WI38 (cell line): ENCODE results near the gene TTC23L.

Source experiments
- H3K4me3 ChIP-seq: 2 replicates; pipeline ENCODE4 v1.5.1; 2011; ENCODE audit warnings: low read depth, mild to moderate bottlenecking, control low read depth, low read length
- CTCF ChIP-seq: IDR thresholded peaks from 2 replicates; pipeline ENCODE4 v1.5.1; 2012; ENCODE audit warnings: low read depth, mild to moderate bottlenecking, control low read depth, low read length

Gene TTC23L

GRCh38 chr5:34900652-34901051 lies 61.7 kb downstream of the TTC23L start:
- TF ChIP-seq CTCF: no peak
- H3K4me3 ChIP-seq: no peak overlapping the region

- no peak for TF ChIP-seq CTCF
These were observed 64.3 kb downstream of the TTC23L start for GRCh38 chr5:34903260-34903659.

GRCh38 chr5:34905564-34905963 lies 66.6 kb downstream of the TTC23L start:
- peak; percentile 37 for TF ChIP-seq CTCF
- H3K4me3 ChIP-seq: no peak overlapping the region

More at GRCh38 chr5:34903260-34903659, 64.3 kb downstream of the TTC23L start:
- no peak overlapping the region for H3K4me3 ChIP-seq

- TF ChIP-seq CTCF: no peak
These were observed 74.1 kb downstream of the TTC23L start for GRCh38 chr5:34913072-34913471.

GRCh38 chr5:34914671-34915138 lies 75.7 kb downstream of the TTC23L start:
- H3K4me3 ChIP-seq: peak overlapping the region; percentile 98
- TF ChIP-seq CTCF: no peak

More at GRCh38 chr5:34913072-34913471, 74.1 kb downstream of the TTC23L start:
- H3K4me3 ChIP-seq: no peak overlapping the region; the same call in 1 of the 2 replicates

GRCh38 chr5:34915139-34915855 lies 76.3 kb downstream of the TTC23L start, which contains the start of the genes BRIX1 and RAD1:
BRIX1 (plus strand) TSS chr5:34915711; CDS start chr5:34915739, 28 bp downstream.
RAD1 (minus strand) TSS chr5:34915504; CDS start chr5:34914892, 612 bp downstream.
- peak within 1 kb of the TSS; percentile 98 for H3K4me3 ChIP-seq
- TF ChIP-seq CTCF: no peak

GRCh38 chr5:34915856-34916192 lies 76.9 kb downstream of the TTC23L start:
- H3K4me3 ChIP-seq: peak overlapping the region; percentile 98
- TF ChIP-seq CTCF: no peak
